Heart right ventricle (tissue), 16 donors: ENCODE results near the gene RPA1. TPM values are rescaled to one million over a fixed set of nuclear protein-coding genes. Genes with fewer than 3 reads are reported as not detected.

Source experiments
- ATAC-seq, 8 donors: fragments of 200-7000 bp; cut with Tn5 transposase; one replicate each; pipeline ENCODE4 v1.9.1; 2020; ENCODE audit warnings: mild to moderate bottlenecking in 8 of 8, moderate library complexity in 8 of 8, moderate number of reproducible peaks in 1 of 8
- DNase-seq, 2 donors: peaks; one replicate each; pipeline ENCODE4 v3.0.0-alpha.2; 2020
- H3K27ac ChIP-seq, 10 donors: fragments of 200-600 bp; sonication (generic) in 2 of 10; one replicate each; pipeline versions ENCODE4 v1.5.0 to v1.8.0; 2020 to 2022; ENCODE audit warnings: mild to moderate bottlenecking in 3 of 10
- H3K27me3 ChIP-seq, 7 donors: fragments of 200-600 bp; one replicate each; pipeline ENCODE4 v1.8.0; 2021 to 2022; ENCODE audit warnings: mild to moderate bottlenecking in 2 of 7
- H3K36me3 ChIP-seq, 9 donors: fragments of 200-600 bp; sonication (generic) in 1 of 9; one replicate each; pipeline versions ENCODE4 v1.5.0 to v1.8.0; 2020 to 2022; ENCODE audit warnings: mild to moderate bottlenecking in 2 of 9
- H3K4me1 ChIP-seq, 9 donors: fragments of 200-600 bp; sonication (generic) in 1 of 9; one replicate each; pipeline versions ENCODE4 v1.5.0 to v1.8.0; 2020 to 2022; ENCODE audit warnings: mild to moderate bottlenecking in 4 of 9
- H3K4me3 ChIP-seq, 10 donors: fragments of 200-600 bp; sonication (generic) in 2 of 10; one replicate each; pipeline versions ENCODE4 v1.5.0 to v1.8.0; 2020 to 2022; ENCODE audit warnings: mild to moderate bottlenecking in 7 of 10, moderate library complexity in 2 of 10
- H3K9me3 ChIP-seq, 11 donors: fragments of 200-600 bp in 10 of 11; sonication (generic) in 2 of 11; one replicate each; pipeline versions ENCODE4 v1.5.0 to v1.8.0; 2013 to 2022; ENCODE audit warnings: mild to moderate bottlenecking in 2 of 11, control low read depth in 1 of 11, moderate library complexity in 1 of 11
- CTCF ChIP-seq, 9 donors: fragments of 200-600 bp; sonication (generic) in 2 of 9; IDR thresholded peaks; one replicate each; pipeline versions ENCODE4 v1.5.0 to v1.8.0; 2021 to 2022; ENCODE audit warnings: antibody characterized with exemption in 9 of 9, mild to moderate bottlenecking in 5 of 9, moderate library complexity in 1 of 9
- WGBS, 2 donors: extraction: QIAGEN DNeasy Blood & Tissue Kit; methylation state at CpG; one replicate each; pipeline ENCODE4 v1.1.7; 2013; ENCODE audit warnings: inconsistent platforms in 1 of 2; 5-methylcytosine and 5-hydroxymethylcytosine counted together
- intact Hi-C, 10 donors: fragments of 100-400 bp; cut with DNase I; formaldehyde crosslinking; loops; one replicate each; pipeline versions ENCODE4 v1.11.1 to v1.14.2; 2022
- polyA plus RNA-seq, 2 donors: library from polyadenylated mRNA; stranded (reverse); fragments of 200-250 nt; gene quantifications; one replicate each; pipeline ENCODE4 v1.2.3, GENCODE V29; 2013
- total RNA-seq, 10 donors: library from RNA; stranded (reverse); fragmentation: NEBNext Ultra II Directional in 3 of 10; extraction: Animal tissue kit (Norgen Biotek cat#: 25700) in 3 of 10; gene quantifications; one replicate each; pipeline versions ENCODE4 v1.2.1 to v1.2.4, GENCODE V29; 2021 to 2023
- donor health status: Arrhythmogenic right ventricular cardiomyopathy.
- donor health status: ischemic (EF 13 %, LVEDD 7.1; RV severe dilation, severe dysfunction).
- donor health status: healthy with polysubstance abuse.
- donor health status: DM: no; HTN: yes; CAD: no.
- donor health status: DM: no; HTN: no; CAD: no.
- donor health status: ischemic (EF 25% LVEDD 6.9; RV normal size, moderate dysfunction).
- donor health status: ischemic (EF 25% LVEDD 5.7; RV mildly dilated, moderate dysfunction).
- donor health status: healthy.
- donor health status: DM: yes; HTN: yes; CAD: no.
- donor health status: Ischemic cardiomyopathy.
- donor health status: ischemic (EF 35%, LVEDD 5.7; RV mildly dilated, moderate dysfunction).
- donor health status: nonischemic (EF 11% LVEDD 7.7; RV severe dilation, severe dysfunction).
- donor health status: DM: yes; HTN: yes; CAD: no.
- donor health status: PGD.
- donor health status: ischemic (EF 29% LVEDD 5.4; RV normal size, mild dysfunction).
- donor health status: nonischemic (EF 23%, LVEDD 6.1; RV moderate dilation, normal function).

Gene RPA1
- total and polyA plus RNA-seq, 12 donors, result 7.2 to 96.6 (median 65.9) TPM

- Histone ChIP-seq H3K4me1 (peaks cover 21 to 70% (median 56%) of the 10 kb centered on the region in 9 donors), H3K36me3 (peaks cover 0 to 21% (median 0%) of the 10 kb centered on the region in 9 donors), H3K27me3 (no peaks in the 10 kb centered on the region), H3K27ac (peak overlapping the region; percentile 52 to 95 (median 84)), H3K4me3 (no peak overlapping the region), H3K9me3 (no peaks in the 10 kb centered on the region)
- TF ChIP-seq CTCF (IDR thresholded peaks at IDR 0.05), result no peak
- intact Hi-C loops, result loop anchor here in 5 of 10 donors (2.0 to 10.0 kb wide), 6 partner anchors 41 to 213 kb away; partner anchors contain the start of gene SMYD4 (in 1 of the 5)
- peak; percentile 44 to 64 for DNase-seq
- ATAC-seq, result peak; percentile 18 to 57 (median 37)
- whole genome bisulfite sequencing, 2 donors, result 68 to 75% methylated on average over 16 of the region's 16 CpGs
Measured at GRCh38 chr17:1787301-1787902, 42.4 kb upstream of the RPA1 start.

- Histone ChIP-seq H3K27ac (peak overlapping the region in 9 of 10 donors; percentile 5 to 76 (median 48)), H3K27me3 (no peaks in the 10 kb centered on the region), H3K9me3 (no peaks in the 10 kb centered on the region), H3K4me3 (no peak overlapping the region), H3K36me3 (peaks cover 0 to 21% (median 0%) of the 10 kb centered on the region in 9 donors), H3K4me1 (peaks cover 16 to 49% (median 36%) of the 10 kb centered on the region in 9 donors)
- WGBS, 2 donors, result 53 to 58% methylated on average over 5 of the region's 5 CpGs
- peak in 4 of 9 donors; percentile 11 to 43 (median 42) for TF ChIP-seq CTCF (IDR thresholded peaks at IDR 0.05)
- intact Hi-C loops, result loop anchor here in 5 of 10 donors (5.0 to 10.0 kb wide), 6 partner anchors 55 to 215 kb away; no protein-coding TSS in a partner anchor
- DNase-seq, result no peak
- ATAC-seq, result peak in 5 of 8 donors; percentile 15 to 62 (median 34)
Measured at GRCh38 chr17:1789936-1790335, 39.9 kb upstream of the RPA1 start.

GRCh38 chr17:1792495-1793446 is 37.0 kb upstream of the RPA1 start:
- no peaks in the 10 kb centered on the region for H3K27me3 ChIP-seq
- DNase-seq (no peak), ATAC-seq (no peak)
- intact Hi-C loops, result loop anchor here in 1 of 10 donors (10.0 kb wide), 1 partner anchor 52 kb away; no protein-coding TSS in a partner anchor
- no peaks in the 10 kb centered on the region for H3K9me3 ChIP-seq
- WGBS, 2 donors, result 72 to 78% methylated on average over 23 of the region's 23 CpGs
- peaks cover 0 to 8% (median 0%) of the 10 kb centered on the region in 9 donors for H3K36me3 ChIP-seq
- no peak overlapping the region for H3K4me3 ChIP-seq
- H3K4me1 ChIP-seq, result peaks cover 5 to 46% (median 30%) of the 10 kb centered on the region in 9 donors
- no peak for TF ChIP-seq CTCF (IDR thresholded peaks at IDR 0.05)
- H3K27ac ChIP-seq, result peak overlapping the region in 7 of 10 donors; percentile 9 to 67 (median 52)

DNA sequence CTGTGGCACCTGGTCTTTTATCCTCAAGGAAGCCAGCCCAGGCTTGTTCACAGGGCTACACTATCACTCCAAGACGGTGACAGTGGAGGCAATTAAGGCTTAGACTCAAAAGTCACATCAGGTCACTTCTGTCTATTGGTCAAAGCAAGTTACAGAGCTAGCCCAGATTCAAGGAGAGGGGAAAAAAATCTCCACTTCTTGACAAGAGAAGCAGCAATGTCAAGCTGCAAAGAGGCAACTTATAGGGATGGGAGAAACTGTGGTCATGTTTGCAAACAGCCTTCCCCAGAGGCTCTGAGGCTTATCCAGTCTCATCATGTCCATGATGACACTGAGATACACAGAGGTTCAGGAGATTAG is 36.4 kb upstream of the RPA1 start:
- no peak overlapping the region for H3K4me3 ChIP-seq
- TF ChIP-seq CTCF (IDR thresholded peaks at IDR 0.05), result no peak
- 38 to 48% methylated on average over 1 of the region's 1 CpG for WGBS, 2 donors
- peaks cover 3 to 43% (median 26%) of the 10 kb centered on the region in 9 donors for H3K4me1 ChIP-seq
- no peak for DNase-seq
- no peak for ATAC-seq
- H3K9me3 ChIP-seq, result no peaks in the 10 kb centered on the region
- intact Hi-C loops, result loop anchor here in 1 of 10 donors (10.0 kb wide), 1 partner anchor 51 kb away; no protein-coding TSS in a partner anchor
- peaks cover 0 to 15% (median 0%) of the 10 kb centered on the region in 9 donors for H3K36me3 ChIP-seq
- no peaks in the 10 kb centered on the region for H3K27me3 ChIP-seq
- peak overlapping the region in 3 of 10 donors; percentile 10 to 67 (median 63) for H3K27ac ChIP-seq
